WI38 (cell line): Measurements from ENCODE around the gene SMNDC1.
A peak's percentile ranks its signal among the peaks of the same experiment; 100 is the strongest.

ENCODE experiments used
- H3K4me3 ChIP-seq: 2 replicates; pipeline ENCODE4 v1.5.1; 2011; ENCODE audit warnings: low read depth, mild to moderate bottlenecking, control low read depth, low read length
- CTCF ChIP-seq: IDR thresholded peaks from 2 replicates; pipeline ENCODE4 v1.5.1; 2012; ENCODE audit warnings: low read depth, mild to moderate bottlenecking, control low read depth, low read length

The SMNDC1 gene

DNA sequence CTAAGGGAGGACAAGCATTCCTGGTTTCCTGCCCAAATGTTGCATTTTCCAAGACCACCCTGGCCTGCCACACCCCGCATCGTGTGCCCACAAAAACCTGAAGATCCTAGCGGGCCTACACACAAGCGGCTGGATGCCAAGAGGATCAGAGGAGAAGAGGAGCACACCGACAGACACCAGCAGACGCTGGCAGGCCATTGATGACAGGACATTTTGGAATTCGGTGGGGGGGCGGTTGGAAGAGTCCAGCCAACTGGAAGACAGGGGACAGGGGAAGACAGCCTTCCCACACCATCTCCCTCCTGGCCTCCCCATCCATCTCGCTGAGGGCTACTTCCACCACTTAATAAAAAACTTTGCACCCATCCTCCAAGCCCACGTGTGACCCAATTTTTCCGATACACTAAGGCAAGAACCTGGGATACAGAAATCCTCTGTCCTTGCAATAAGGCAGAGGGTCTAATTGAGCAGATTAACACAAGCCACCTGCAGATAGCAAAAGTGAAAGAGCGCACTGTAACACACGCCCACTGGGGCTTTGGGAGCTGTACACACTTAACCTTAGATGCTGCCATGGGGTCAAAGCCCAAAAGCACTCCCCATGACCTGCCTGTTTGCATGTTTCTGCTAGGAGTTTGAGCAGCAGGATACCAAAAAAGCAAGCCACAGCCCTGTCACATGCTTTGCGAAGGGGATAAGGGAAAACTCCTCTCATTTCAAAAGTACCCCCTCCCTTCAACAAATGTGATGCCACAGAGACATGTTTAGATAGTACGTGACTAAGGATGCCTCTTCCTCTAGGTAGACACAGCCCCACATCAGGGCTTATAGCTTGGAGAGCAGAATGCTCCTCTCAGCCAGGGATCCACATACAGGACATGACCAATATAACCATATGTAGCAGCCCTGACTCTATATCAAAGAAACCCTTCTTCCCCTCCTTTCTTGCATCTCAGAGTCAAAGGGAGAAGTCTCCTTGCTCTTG, 13.4 kb upstream of the SMNDC1 start:
- H3K4me3 ChIP-seq = no peak overlapping the region
- no peak for TF ChIP-seq CTCF

- no peak overlapping the region for H3K4me3 ChIP-seq
- TF ChIP-seq CTCF = no peak
These were observed 9.0 kb upstream of the SMNDC1 start for GRCh38 chr10:110313674-110314073.

GRCh38 chr10:110312206-110312605, 7.5 kb upstream of the SMNDC1 start:
- H3K4me3 ChIP-seq = no peak overlapping the region
- no peak for TF ChIP-seq CTCF

DNA sequence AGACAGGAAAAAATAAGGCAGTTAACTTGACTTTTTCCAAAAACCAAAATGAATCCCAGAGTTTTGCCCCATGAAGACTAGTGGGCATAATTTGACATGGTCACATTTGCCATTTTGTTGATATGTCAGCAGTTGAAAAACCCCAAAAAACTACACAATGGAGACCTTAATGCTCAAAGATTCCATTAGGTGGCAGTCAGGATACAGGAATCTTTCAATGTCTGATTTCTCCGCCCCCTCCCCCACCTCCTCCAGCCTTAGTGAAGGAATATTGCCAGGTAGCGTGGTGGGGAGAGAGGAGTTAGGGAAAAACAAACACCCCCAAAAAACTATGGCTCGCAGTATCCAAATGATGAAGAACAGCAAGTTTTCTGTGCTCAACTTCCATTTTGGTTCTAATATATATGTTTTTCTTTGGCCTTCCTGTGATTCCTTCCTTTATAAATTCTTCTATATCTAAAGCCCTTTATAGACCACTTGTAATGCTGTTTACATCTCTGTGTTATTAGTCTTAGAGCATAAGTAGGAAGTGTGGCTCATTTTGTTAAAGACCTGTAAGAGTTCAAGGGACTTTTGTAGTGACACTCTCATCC, 6.7 kb upstream of the SMNDC1 start:
- peak; percentile 48; the same call in 1 of the 2 replicates for TF ChIP-seq CTCF
- no peak overlapping the region for H3K4me3 ChIP-seq

DNA sequence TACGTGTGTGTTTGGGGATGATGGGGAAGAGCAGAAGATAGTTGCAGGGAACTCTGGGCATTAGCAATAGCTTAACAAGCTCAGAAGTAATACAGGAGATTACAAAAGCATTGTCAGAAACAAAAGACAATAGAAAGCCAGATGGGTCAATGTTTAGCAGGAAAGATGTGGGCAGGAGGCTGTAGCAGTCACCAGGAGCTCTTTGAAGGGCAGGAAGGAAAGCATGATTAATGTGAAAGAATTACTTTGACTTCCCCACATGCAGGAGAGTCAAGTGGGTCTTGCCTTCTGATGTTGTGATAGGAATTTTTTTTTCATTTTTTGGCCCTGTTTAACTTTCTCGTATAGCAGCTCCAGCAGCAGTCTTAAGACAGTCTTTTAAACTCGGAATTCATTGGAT, 6.0 kb upstream of the SMNDC1 start:
- TF ChIP-seq CTCF = no peak
- H3K4me3 ChIP-seq = no peak overlapping the region

- TF ChIP-seq CTCF = no peak
- H3K4me3 ChIP-seq = no peak overlapping the region
These were observed 3.1 kb upstream of the SMNDC1 start for GRCh38 chr10:110307805-110308204.

DNA sequence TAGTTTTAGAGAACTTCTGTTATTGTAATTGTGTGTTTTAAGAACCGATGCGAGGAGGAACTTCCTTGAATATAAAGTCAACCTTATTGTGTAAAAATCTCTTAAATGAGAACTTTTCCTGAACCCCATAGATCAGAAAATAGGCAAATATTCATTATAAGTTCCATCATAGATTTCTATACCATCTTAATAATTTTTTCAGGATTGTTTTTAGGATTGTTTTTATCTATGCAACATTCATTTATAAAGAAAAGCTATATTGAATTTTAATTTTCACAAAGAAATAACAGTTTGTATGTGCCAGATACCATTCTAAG, 1.7 kb upstream of the SMNDC1 start:
- no peak for TF ChIP-seq CTCF
- H3K4me3 ChIP-seq = no peak overlapping the region
